Naive thymus-derived CD8-positive, alpha-beta T cell (primary cell): ENCODE data around the gene ITGB8. TPM values are rescaled to one million over a fixed set of nuclear protein-coding genes. Genes with fewer than 3 reads are reported as not detected.

Experiments used
- ATAC-seq, 2 donors: fragments of 150-1000 bp; cut with Tn5 transposase in 1 of 2; sonication (Bioruptor Pico), chemical (Tn5 transposase) in 1 of 2; 1 replicate in 1 of 2; 2 replicates in 1 of 2; pipeline ENCODE4 v1.10.0; 2021; ENCODE audit warnings: mild to moderate bottlenecking in 2 of 2, moderate library complexity in 2 of 2
- POLR2A ChIA-PET: fragments of 350-600 bp; sonication (Branson Sonifier 250); formaldehyde crosslinking; loops from one replicate; lab custom pipeline; 2021; ENCODE audit warnings: antibody characterized with exemption; lab: Charles Lee
- DNase-seq, 10 donors: peaks; one replicate each; pipeline versions ENCODE4 v3.0.0 to v3.0.0-alpha.2; 2020 to 2022
- H3K27ac Mint-ChIP-seq, 10 donors: one replicate each; pipeline ENCODE4 v1.8.0; 2020 to 2022; ENCODE audit warnings: mild to moderate bottlenecking in 10 of 10, mixed read lengths in 10 of 10, moderate library complexity in 4 of 10, inconsistent platforms in 1 of 10
- H3K27me3 Mint-ChIP-seq, 5 donors: one replicate each; pipeline ENCODE4 v1.8.0; 2021 to 2022; ENCODE audit warnings: mixed read lengths in 5 of 5
- H3K36me3 Mint-ChIP-seq, 3 donors: one replicate each; pipeline ENCODE4 v1.8.0; 2020 to 2022; ENCODE audit warnings: mixed read lengths in 3 of 3, mild to moderate bottlenecking in 2 of 3, inconsistent platforms in 1 of 3
- H3K4me1 Mint-ChIP-seq, 4 donors: one replicate each; pipeline ENCODE4 v1.8.0; 2021 to 2022; ENCODE audit warnings: mixed read lengths in 4 of 4
- H3K4me3 Mint-ChIP-seq, 10 donors: one replicate each; pipeline ENCODE4 v1.8.0; 2020 to 2022; ENCODE audit warnings: mild to moderate bottlenecking in 10 of 10, mixed read lengths in 10 of 10, moderate library complexity in 6 of 10, inconsistent platforms in 1 of 10
- H3K9me3 Mint-ChIP-seq, 9 donors: one replicate each; pipeline ENCODE4 v1.8.0; 2020 to 2022; ENCODE audit warnings: mixed read lengths in 9 of 9, mild to moderate bottlenecking in 3 of 9, inconsistent platforms in 1 of 9, moderate library complexity in 1 of 9
- polyA plus RNA-seq, 3 donors: library from polyadenylated mRNA; unstranded; fragments of 300-500 nt; fragmentation: Illumina TruSeq; gene quantifications; one replicate each; pipeline ENCODE4 v1.2.3, GENCODE V29; 2021
- total RNA-seq, 8 experiments: library from RNA in 2 of 8; stranded (reverse) in 2 of 8; gene quantifications; one replicate each; pipeline ENCODE4 v1.2.3 and lab custom pipeline; 2021 to 2026

ITGB8 gene
- total and polyA plus RNA-seq, 5 experiments from 2014 or later: not detected

DNA sequence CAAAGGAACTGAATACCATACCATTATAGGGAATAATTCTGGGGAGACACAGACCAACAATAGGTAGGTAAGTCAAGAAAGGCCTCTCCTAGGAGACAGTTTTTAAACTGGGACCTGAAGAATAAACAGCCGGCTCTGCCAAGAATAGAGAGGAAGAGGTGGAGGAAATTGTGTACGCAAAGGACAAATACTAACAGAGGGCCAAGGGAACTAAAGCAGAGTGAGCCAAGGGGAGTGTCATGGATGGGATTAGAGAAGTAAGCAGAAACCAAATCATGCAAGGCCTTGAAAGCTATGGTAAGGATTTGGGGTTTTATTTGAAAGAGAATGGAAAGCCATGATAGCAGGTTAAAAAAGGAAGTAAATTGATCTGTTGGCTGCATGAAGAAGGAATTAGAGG, 18.1 kb upstream of the ITGB8 start:
- no peak for ATAC-seq
- Mint-ChIP-seq H3K4me1 (no peaks in the 10 kb centered on the region), H3K4me3 (no peak overlapping the region), H3K36me3 (no peaks in the 10 kb centered on the region), H3K27ac (no peak overlapping the region), H3K27me3 (peaks cover 0 to 4% (median 0%) of the 10 kb centered on the region in 5 donors), H3K9me3 (no peaks in the 10 kb centered on the region)
- DNase-seq: no peak
- POLR2A ChIA-PET: no interaction called here

DNA sequence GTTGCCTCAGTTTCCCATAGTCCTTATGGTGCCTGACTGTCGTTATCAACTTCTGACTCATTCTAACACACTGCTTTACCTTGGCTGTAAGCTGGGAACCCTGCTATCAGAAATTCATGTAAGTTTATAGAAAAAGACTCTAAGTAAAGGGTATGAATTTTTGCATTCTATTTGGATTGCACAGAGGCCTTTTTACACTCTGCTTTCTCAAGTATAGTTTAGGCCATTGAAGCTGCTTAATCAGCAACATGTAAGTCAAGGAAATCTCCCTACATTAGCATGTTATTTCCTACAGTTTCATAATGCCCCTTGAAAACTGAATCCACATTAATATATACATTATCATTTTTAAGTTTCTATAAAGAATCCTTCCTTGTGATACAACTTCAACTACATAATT, 17.1 kb upstream of the ITGB8 start:
- no peaks in the 10 kb centered on the region for H3K36me3 Mint-ChIP-seq
- no peak overlapping the region for H3K4me3 Mint-ChIP-seq
- H3K9me3 Mint-ChIP-seq: no peaks in the 10 kb centered on the region
- peaks cover 0 to 1% (median 0%) of the 10 kb centered on the region in 5 donors for H3K27me3 Mint-ChIP-seq
- POLR2A ChIA-PET: no interaction called here
- no peak overlapping the region for H3K27ac Mint-ChIP-seq
- no peaks in the 10 kb centered on the region for H3K4me1 Mint-ChIP-seq
- DNase-seq (no peak), ATAC-seq (no peak)

DNA sequence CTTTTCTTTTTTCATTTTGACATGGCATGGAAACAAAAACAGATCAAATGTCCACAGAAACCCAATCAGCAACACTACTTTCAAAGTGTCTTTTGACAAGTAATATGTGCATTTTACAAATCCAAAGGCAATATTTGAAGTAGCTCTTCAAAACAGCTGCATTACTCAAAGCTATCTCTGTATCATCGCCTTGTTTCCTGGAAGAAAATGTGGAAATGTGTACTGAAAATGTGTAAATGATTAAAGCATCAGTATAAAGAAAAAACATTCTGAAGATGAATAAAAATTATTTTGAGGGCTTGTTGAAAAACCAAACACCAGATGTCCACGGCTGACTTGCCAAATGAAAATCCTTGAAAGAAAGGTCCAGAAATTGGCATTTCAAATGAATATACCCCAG, 16.5 kb upstream of the ITGB8 start:
- DNase-seq: no peak
- no peaks in the 10 kb centered on the region for H3K36me3 Mint-ChIP-seq
- no peak for ATAC-seq
- H3K9me3 Mint-ChIP-seq: no peaks in the 10 kb centered on the region
- no peaks in the 10 kb centered on the region for H3K4me1 Mint-ChIP-seq
- no peaks in the 10 kb centered on the region for H3K27me3 Mint-ChIP-seq
- no peak overlapping the region for H3K27ac Mint-ChIP-seq
- H3K4me3 Mint-ChIP-seq: no peak overlapping the region
- POLR2A ChIA-PET: no interaction called here

DNA sequence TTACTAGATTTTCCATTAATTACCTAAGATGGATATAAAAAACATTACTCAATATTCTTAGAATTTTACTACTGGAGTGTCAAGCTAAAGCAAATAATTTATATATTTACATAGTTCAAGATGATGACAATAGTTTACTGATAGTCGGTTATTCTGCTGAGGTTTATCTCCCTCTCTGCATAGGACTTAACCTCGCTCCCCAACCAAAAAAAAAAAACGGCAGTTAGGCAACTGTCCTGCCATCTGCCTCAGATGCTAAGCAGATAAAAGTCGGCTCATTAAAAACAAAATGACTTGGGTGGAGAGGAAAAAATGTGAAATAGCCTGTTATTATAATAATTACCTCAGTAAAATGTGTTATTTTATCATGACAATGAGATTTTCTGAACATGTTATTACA, 14.0 kb upstream of the ITGB8 start:
- Mint-ChIP-seq H3K4me3 (no peak overlapping the region), H3K4me1 (no peaks in the 10 kb centered on the region), H3K36me3 (no peaks in the 10 kb centered on the region), H3K27me3 (peaks cover 0 to 3% (median 0%) of the 10 kb centered on the region in 5 donors), H3K27ac (no peak overlapping the region), H3K9me3 (no peaks in the 10 kb centered on the region)
- no peak for DNase-seq
- ATAC-seq: no peak
- POLR2A ChIA-PET: no interaction called here

DNA sequence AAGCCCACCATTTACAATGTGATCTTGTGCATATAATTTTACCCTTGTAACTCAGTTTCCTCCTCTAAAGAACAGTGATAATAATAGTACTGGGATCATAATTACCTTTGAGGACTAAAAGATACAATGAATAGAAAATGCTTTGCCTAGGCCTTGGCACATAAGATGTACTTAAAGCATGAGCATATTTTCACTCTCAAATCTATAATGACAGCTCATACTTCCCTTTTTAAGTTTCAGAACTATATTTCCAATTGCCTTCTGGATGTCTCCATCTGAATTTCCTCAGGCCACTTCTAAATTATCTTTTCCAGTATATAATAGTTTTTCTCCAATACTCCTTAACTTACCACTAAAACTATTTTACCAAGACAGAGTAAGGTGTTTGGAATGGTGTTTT, 13.3 kb upstream of the ITGB8 start:
- no peak overlapping the region for H3K4me3 Mint-ChIP-seq
- ATAC-seq: no peak
- no peak for DNase-seq
- H3K9me3 Mint-ChIP-seq: no peaks in the 10 kb centered on the region
- H3K27ac Mint-ChIP-seq: no peak overlapping the region
- peaks cover 0 to 3% (median 0%) of the 10 kb centered on the region in 5 donors for H3K27me3 Mint-ChIP-seq
- H3K36me3 Mint-ChIP-seq: no peaks in the 10 kb centered on the region
- no peaks in the 10 kb centered on the region for H3K4me1 Mint-ChIP-seq
- POLR2A ChIA-PET: no interaction called here

DNA sequence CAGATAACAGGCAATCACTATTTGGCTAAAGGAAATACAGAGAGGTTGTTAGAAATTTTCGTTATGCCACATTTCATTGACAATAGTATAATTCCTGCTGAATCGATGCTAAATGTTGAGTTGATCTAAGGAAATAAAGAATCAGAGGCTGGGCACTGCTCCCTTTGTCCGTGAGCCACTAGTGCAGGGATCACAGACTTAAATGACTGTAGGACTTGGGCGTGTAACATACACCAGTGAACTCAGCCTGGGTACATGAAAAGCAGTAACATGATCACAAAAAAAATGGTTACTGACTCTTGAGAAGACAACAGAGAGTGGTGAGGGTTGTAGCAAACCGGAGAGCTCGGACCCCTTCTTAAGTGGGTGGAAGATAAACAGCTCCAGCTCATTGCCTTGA, 11.8 kb upstream of the ITGB8 start:
- H3K9me3 Mint-ChIP-seq: no peaks in the 10 kb centered on the region
- no peak for DNase-seq
- no peak for ATAC-seq
- no peak overlapping the region for H3K27ac Mint-ChIP-seq
- no peaks in the 10 kb centered on the region for H3K36me3 Mint-ChIP-seq
- H3K4me3 Mint-ChIP-seq: no peak overlapping the region
- no peaks in the 10 kb centered on the region for H3K4me1 Mint-ChIP-seq
- peaks cover 0 to 3% (median 0%) of the 10 kb centered on the region in 5 donors for H3K27me3 Mint-ChIP-seq
- POLR2A ChIA-PET: no interaction called here

DNA sequence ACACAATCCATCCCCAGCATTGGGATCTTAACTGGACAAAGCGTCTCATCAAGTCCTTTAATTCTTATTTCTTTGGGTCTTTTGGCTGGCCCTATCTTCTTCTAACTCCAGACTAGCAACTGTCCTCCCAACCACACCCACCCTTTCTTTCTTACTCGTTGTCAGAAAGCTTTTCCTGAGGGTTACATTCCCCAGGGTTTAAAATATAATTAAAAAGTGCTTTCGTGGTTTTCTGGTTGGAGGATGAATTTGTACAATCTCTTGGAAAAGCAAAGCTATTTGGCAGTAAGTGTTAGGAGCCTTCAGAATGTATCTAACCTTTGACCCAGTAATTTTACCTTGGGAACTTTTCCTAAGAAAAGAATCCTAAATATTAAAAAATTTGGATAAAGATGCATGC, 10.4 kb upstream of the ITGB8 start:
- POLR2A ChIA-PET: no interaction called here
- Mint-ChIP-seq H3K27ac (no peak overlapping the region), H3K36me3 (no peaks in the 10 kb centered on the region), H3K4me3 (no peak overlapping the region), H3K4me1 (no peaks in the 10 kb centered on the region), H3K9me3 (no peaks in the 10 kb centered on the region), H3K27me3 (peaks cover 0 to 8% (median 0%) of the 10 kb centered on the region in 5 donors)
- DNase-seq (no peak), ATAC-seq (no peak)

DNA sequence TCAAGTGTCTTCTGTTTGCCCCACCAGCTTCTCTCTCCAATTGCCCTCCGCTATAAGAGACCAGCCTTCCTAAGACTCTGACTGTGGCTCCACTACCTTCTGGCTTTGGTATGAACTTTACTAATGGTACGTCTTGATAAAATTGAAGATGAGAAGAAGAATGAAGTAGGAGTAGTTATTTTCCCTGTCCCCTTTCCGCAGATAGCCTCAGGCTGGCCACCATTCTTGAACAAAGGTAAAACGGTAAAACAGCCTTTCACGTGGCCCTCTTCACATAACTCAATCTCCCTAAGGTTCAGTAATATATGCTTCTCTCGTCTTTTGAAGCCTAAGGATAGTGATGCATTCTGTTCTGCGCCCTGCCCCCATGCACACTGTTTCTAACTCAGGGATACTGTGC, 9.9 kb upstream of the ITGB8 start:
- peaks cover 0 to 8% (median 0%) of the 10 kb centered on the region in 5 donors for H3K27me3 Mint-ChIP-seq
- ATAC-seq (no peak), DNase-seq (no peak)
- POLR2A ChIA-PET: no interaction called here
- no peaks in the 10 kb centered on the region for H3K36me3 Mint-ChIP-seq
- H3K9me3 Mint-ChIP-seq: no peaks in the 10 kb centered on the region
- no peak overlapping the region for H3K4me3 Mint-ChIP-seq
- H3K4me1 Mint-ChIP-seq: no peaks in the 10 kb centered on the region
- no peak overlapping the region for H3K27ac Mint-ChIP-seq

DNA sequence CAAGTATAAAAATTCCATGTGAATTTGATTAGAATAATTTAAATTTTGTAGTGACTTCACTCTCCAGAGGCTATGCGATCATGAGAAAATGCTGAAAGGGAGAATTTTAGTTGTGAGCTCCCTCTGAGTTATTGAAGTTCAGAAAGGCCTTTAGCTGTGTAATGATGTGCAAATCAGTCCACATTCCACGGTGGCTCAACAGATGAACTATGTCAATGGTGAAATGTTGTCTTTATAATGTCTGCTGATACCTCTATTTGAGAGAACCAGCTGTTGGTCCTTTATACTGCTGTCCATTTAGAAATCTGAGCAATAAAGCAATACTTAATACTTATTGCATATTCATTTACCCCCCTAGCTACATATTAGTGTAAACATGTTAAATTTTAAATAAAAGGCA, 7.1 kb upstream of the ITGB8 start:
- Mint-ChIP-seq H3K9me3 (peaks cover 0 to 2% (median 0%) of the 10 kb centered on the region in 9 donors), H3K36me3 (no peaks in the 10 kb centered on the region), H3K27ac (no peak overlapping the region), H3K4me1 (no peaks in the 10 kb centered on the region), H3K27me3 (peaks cover 0 to 8% (median 2%) of the 10 kb centered on the region in 5 donors), H3K4me3 (no peak overlapping the region)
- ATAC-seq (no peak), DNase-seq (no peak)
- POLR2A ChIA-PET: no interaction called here

DNA sequence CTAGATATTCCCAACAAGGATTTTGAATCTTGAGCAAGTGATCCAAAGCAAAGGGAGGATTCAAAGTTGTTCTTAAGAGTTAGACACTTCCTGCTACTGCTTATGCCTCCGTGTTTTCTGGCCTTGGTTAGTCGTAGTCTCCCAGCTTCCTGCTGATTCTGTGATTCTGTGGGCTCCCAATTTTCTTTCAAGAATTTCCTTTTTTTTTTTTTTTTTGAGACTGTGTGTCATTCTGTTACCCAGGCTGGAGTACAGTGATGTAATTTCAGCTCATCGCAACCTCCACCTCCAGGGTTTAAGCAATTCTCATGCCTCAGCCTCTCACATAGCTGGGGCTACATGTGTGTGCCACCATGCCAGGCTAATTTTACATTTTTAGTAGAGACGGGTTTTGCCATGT, 4.4 kb upstream of the ITGB8 start:
- Mint-ChIP-seq H3K9me3 (peaks cover 0 to 4% (median 0%) of the 10 kb centered on the region in 9 donors), H3K27ac (no peak overlapping the region), H3K27me3 (peaks cover 7 to 23% (median 17%) of the 10 kb centered on the region in 5 donors), H3K4me3 (no peak overlapping the region), H3K4me1 (peaks cover 10 to 18% (median 16%) of the 10 kb centered on the region in 4 donors), H3K36me3 (peaks cover 0 to 4% (median 0%) of the 10 kb centered on the region in 3 donors)
- POLR2A ChIA-PET: no interaction called here
- DNase-seq: no peak
- ATAC-seq: no peak

DNA sequence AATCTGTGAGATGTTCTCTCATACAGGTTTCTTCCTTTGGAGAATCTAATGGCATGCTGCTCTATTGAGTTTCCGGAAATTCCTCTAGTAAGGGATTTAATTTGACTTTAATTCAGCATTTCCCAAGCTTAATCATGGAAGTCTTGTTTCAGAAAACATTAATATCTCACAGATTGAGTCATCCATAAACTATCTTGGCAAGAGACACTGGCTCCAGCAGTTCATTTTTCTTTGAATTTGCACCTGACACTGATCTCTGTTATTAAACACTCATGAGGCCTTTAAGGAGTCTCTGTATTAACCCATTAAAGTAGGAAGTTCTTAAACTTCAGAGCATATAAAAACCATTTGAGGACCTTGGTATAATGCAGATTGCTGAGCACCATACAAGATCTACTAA, 3.6 kb upstream of the ITGB8 start:
- ATAC-seq: no peak
- H3K27me3 Mint-ChIP-seq: peaks cover 11 to 29% (median 20%) of the 10 kb centered on the region in 5 donors
- H3K36me3 Mint-ChIP-seq: peaks cover 0 to 7% (median 4%) of the 10 kb centered on the region in 3 donors
- H3K27ac Mint-ChIP-seq: no peak overlapping the region
- H3K4me1 Mint-ChIP-seq: peaks cover 12 to 24% (median 20%) of the 10 kb centered on the region in 4 donors
- POLR2A ChIA-PET: no interaction called here
- no peak overlapping the region for H3K4me3 Mint-ChIP-seq
- H3K9me3 Mint-ChIP-seq: peaks cover 0 to 4% (median 0%) of the 10 kb centered on the region in 9 donors
- DNase-seq: no peak

DNA sequence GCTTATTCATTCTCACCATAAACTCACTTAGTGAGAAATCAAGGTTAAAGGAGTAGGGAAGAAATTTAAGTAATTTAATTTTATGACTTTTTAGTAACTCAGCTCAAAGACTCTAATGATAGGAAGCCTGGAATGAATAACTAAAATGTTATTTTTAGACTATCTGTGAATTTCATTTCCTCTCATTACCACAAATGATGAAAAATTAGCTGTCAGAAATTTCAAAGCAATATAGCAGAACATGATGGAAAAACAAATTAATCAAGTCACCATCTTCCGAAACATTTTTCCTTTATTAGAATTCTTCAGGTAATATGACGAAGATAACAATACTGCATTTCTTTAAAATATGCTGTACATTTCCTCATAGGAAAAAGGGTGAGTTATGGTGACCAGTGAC, 2.7 kb upstream of the ITGB8 start:
- DNase-seq (no peak), ATAC-seq (no peak)
- H3K4me1 Mint-ChIP-seq: peaks cover 12 to 27% (median 22%) of the 10 kb centered on the region in 4 donors
- H3K27ac Mint-ChIP-seq: no peak overlapping the region
- peaks cover 0 to 7% (median 5%) of the 10 kb centered on the region in 3 donors for H3K36me3 Mint-ChIP-seq
- H3K27me3 Mint-ChIP-seq: peaks cover 14 to 36% (median 26%) of the 10 kb centered on the region in 5 donors
- H3K4me3 Mint-ChIP-seq: no peak overlapping the region
- peaks cover 0 to 4% (median 0%) of the 10 kb centered on the region in 9 donors for H3K9me3 Mint-ChIP-seq
- POLR2A ChIA-PET: no interaction called here

DNA sequence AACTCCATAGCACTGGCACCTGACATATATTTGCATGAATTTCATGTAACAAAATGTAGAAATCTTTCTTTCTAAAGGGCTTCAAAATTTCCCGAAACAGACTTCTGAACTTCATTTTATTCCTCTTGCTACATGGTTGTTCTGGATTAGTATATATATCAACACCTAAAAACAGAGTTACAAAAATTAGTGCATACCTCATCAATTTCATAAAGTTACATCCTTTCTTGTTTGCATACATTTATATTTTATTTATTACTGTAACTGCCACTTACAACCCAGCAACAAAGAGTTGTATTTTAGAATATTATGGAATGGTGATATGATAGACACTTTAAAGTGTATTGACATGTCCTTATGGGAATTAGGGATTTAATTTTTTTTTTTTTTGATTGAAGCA, 2.0 kb upstream of the ITGB8 start:
- H3K27me3 Mint-ChIP-seq: peaks cover 14 to 40% (median 26%) of the 10 kb centered on the region in 5 donors
- POLR2A ChIA-PET: no interaction called here
- H3K9me3 Mint-ChIP-seq: peaks cover 0 to 4% (median 0%) of the 10 kb centered on the region in 9 donors
- DNase-seq (no peak), ATAC-seq (no peak)
- no peak overlapping the region for H3K4me3 Mint-ChIP-seq
- no peak overlapping the region for H3K27ac Mint-ChIP-seq
- peaks cover 12 to 27% (median 22%) of the 10 kb centered on the region in 4 donors for H3K4me1 Mint-ChIP-seq
- H3K36me3 Mint-ChIP-seq: peaks cover 0 to 7% (median 5%) of the 10 kb centered on the region in 3 donors
